GM12872 (cell line): Measurements from ENCODE around the gene EEFSEC.

Experiments used
- TF ChIP-seq, protein P1 (sequence below): IDR thresholded peaks from 3 replicates; pipeline ENCODE4 v1.5.1; 2011; ENCODE audit warnings: low read depth, mild to moderate bottlenecking, low read length, moderate library complexity; ENCODE audit not compliant: insufficient read depth

The EEFSEC gene

DNA sequence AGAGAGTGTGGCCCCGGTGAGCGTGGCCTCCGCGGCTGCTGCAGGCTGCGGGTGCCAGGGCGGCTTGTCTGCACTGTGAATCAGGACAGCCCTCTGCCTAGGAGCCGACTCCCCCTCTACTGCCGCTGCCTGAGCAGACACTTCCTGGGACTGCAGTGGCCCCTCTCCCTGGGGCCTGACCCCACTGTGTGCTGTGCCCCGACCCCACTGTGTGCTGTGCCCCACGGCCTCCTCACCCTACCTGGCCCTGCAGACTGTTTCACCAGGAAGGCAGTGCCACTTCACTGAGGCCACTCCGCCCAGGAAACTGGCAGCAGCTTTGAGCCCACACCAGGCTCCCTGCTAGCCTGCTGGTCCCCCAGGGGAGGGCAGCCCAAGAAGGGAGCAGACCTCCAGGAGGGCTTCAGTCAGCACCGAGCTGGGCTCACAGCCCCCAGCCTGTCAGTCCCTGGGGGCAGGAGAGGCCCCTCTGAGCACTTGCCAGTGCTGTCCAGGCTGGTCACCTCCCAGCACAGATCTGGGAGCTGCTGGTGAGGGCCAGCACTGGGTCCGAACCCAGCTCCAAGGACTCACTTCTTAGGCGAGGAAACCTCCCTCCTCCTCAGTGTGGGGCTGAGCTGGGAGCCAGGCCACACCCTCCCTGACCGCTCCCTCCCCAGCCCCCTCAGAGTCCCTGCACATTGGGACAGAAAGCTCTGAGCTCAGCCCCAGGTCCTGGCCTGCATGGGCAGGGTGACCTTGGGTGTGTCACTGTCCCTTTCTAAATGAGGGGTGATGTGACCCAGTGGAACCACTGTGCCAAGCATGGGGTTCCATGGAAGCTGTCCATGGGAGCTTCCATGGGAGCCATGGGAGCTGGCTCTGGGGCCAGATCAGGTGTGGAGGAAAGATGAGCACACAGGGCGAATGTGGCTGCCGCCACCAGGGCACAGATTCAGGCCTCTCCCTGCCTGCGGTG lies 256.6 kb downstream of the EEFSEC start:
- TF ChIP-seq, protein P1, sequence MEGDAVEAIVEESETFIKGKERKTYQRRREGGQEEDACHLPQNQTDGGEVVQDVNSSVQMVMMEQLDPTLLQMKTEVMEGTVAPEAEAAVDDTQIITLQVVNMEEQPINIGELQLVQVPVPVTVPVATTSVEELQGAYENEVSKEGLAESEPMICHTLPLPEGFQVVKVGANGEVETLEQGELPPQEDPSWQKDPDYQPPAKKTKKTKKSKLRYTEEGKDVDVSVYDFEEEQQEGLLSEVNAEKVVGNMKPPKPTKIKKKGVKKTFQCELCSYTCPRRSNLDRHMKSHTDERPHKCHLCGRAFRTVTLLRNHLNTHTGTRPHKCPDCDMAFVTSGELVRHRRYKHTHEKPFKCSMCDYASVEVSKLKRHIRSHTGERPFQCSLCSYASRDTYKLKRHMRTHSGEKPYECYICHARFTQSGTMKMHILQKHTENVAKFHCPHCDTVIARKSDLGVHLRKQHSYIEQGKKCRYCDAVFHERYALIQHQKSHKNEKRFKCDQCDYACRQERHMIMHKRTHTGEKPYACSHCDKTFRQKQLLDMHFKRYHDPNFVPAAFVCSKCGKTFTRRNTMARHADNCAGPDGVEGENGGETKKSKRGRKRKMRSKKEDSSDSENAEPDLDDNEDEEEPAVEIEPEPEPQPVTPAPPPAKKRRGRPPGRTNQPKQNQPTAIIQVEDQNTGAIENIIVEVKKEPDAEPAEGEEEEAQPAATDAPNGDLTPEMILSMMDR = no peak

DNA sequence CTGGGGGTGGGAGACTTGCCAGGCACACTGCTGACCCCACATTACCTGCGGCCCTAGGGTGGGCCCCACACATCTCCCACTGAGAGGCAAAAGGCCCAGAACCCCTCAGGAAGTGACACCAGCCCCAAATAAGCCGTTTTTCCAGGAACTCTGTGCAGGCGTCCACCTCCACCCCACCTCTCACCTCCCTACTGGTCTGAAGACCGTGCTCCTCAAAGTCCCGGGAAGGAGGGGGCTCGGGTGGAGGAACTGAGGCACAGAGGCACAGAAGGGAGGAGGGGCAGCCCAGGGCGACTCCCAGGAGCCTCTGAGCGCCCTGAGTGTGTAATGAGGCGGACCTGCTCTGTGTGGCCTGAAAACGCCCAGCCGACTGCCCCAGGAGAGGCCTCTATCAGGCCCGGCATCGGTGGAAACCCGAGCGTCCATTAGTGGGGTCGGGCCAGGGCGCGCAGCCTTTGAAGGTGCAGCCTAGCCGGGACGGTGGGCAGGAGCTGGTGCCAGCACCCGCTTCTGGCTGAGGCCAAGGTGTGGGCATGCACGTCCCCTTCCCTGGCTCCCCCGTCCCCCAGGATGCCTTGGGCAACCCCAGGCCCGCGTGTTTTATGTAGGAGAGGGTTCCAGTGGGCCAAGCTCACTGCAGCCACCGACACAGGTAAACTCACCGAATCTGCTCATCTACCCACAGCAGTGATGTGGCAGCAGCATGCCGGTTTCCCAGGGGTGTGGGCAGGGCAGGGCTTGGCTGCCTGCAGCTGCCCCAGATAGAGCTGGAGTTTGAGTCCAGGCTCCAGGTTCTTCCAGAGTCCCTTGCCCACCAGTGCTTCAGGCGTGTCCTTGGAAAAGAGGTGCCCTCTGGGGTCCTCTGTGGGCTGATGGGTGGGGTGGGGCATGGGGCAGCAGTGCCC lies 257.6 kb downstream of the EEFSEC start:
- TF ChIP-seq, protein P1 = no peak

DNA sequence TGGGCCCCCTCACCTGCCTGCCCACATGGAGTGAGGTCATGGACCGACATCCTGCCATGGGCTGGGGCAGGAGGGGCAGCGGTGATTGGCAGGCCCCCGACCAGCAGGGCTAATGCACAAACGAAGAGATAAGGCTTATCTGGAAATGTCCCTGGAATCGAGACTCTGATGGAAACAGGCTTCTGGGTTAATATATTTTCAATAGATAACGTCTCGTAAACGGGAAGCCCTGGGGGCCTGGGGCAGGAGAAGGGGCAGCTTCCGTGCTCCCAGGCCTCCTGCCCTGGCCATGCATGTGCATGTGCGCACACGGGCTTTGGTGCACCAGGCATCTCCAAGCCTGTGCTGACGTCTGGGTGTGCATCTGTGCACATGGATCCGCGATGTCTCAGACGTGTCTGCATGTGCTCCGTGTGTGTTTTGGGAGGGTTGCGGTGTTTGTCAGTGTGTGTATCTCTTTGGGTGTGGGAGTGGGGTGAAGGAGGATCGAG lies 258.3 kb downstream of the EEFSEC start:
- TF ChIP-seq, protein P1 = no peak

DNA sequence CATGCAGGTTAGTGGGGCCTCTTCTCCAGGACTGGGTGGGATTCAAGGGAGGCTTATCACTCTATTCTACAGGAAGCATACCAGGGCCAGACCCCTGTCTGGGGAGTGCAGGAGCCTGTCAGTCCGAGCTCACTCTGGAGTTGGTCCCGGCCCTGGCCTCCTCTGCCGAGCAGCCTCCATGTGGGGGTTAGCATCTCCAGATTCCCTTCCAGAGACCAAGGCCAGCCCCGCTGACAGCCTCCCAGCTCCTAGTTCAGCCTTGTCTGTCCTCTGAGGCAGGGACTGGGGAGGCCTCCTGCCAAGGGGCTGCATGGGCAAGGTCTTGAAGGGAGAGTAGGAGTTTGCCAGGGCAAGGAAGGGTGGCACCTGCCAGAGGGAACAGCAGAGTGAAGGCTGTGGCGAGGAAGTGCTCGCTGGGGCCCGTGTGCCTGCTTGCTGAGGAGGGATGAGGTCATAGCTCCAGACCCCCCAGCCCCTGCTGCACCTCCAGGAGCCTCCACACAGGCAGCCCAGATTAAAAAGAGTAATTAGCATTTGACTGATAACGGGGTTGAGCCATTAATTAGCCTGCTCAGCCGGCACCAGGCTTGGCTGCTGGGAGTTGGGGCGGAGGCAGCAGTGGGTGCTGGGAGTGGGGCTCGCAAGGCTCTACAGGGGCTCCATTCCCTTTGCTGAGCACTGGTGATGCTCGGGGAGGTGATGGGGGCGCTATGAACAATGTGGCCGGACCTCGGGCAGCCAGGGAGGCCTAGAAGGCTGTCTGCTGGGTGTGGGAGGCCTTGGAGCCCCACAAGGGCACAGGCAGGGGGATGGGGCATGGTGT lies 259.1 kb downstream of the EEFSEC start:
- TF ChIP-seq, protein P1 = no peak

DNA sequence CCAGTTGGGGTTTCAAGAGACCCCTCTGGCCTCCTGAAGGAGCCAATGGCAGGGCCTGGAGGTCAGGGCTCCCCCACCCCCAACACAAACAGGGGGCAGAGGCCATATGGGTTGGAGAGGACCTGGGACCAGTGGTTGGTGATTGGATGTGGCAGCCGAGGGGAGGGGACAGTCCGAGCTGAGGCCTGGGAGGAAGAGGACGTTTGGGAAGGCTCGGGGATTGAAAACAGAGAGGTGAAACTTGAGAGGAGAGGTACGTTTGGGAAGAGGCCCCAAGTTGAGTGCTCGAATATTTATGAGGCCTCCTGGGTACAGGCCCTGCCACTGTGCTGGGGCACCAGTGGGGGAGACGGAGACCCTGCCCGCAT lies 259.7 kb downstream of the EEFSEC start:
- TF ChIP-seq, protein P1 = no peak

DNA sequence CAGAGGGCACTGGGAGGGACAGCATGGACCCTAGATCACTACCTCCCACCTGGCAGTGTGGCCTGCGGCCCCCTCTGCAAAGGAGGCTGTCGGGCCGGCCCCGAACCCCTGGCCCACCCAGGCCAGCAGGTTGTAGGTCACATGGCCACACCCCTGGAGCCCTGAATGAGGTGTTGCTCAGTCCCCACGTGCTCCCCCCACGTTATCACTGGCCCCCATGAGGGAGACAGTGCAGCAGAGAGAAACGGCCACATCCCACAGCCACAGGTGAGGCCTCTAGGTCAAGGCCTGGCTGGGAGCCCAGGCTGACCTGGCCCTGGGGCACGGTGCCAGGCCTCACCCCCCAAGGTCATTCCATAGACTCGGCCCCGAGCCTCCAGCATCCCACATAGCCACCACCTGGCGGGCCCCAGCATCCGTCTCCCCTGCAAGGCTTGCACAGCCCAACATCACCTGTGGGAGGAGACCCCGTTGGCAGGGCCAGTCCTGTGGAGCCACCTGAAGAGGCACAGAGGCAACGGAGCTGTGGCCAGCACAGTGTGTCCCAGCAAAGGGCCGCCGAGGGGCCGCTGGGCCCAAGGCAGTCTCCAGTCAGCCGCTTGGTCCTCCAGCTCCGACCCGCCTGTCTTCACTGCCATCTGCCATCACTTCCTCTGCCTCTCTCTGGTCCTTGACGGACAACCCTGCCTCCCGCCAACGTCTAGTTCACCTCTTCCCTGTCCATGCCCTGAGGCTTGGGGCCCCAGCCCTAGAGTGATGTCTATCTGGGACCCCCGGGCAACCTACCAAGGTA lies 260.3 kb downstream of the EEFSEC start:
- TF ChIP-seq, protein P1 = no peak
